GDM1 (cell line): Measurements from ENCODE around the gene CCR9.

Experiments used
- DNase-seq: peaks from one replicate; lab custom pipeline; 2025; lab: John Stamatoyannopoulos, UW

The CCR9 gene

DNA sequence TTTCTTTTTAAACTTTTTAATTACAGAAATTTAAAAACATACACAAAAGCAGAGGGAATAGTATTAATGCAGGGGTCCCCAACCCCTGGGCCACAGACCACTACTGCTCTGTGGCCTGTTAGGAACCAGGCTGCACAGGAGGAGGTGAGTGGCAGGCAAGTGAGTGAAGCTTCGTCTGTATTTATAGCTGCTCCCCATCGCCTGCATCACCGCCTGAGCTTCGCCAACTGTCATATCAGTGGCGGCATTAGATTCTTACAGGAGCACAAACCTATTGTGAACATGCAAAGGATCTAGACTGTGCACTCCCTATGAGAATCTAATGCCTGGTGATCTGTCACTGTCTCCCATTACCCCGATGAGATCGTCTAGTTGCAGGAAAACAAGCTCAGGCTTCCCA is 22.4 kb downstream of the CCR9 start:
- no peak for DNase-seq

GRCh38 chr3:45909542-45909941 is 23.2 kb downstream of the CCR9 start:
- no peak for DNase-seq

DNA sequence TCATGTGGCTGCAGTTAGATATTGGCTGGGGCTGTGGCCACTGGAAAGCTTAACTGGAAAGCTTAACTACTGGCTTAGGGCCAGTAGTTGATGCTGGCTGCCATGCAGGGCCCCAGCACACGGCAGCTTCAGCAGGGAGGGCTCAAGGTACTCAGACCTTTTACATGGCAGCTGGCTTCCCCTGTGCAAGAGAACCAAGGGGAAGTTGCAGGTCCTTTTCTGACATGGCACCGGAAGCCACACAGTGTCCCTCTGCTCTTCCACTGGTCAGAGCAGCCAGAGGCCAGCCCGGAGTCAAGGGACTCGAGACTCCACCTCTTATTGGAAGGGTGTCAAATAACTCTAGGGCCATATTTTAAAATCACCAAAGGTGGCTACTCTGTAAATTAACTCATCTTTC is 24.5 kb downstream of the CCR9 start:
- DNase-seq: no peak

DNA sequence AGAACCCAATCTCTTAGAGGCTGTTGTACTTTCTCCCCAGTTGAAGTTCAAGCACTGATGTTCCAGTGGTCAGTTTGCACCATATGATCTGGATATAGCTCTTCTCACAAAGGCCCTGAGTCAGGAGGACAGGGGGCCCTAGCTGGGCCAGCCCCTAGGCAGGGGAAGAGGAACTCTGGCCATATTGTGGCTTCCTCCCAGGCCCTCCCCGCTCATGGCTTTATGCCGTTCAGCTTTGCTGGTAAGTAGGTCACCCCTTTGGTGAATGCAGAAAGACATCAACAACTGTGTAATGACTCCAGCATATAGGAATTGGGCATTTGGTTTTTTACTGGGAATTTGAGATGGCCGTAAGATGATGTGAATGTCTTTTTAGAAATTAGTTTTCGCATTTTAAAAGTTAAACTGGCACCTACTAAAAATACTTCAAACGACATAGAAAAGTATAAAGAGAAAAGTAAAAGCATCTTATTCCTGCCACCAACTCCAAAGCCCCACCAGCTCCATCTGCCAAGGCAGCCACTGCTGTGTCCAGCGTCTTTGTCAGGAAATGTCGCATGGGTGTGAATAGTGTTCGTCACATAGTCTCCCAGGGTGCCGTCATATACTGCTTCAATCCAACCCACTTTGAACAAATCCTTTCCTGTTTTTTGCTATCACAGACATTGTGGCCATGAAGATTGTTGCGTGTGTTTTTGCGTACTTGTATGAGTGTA is 25.3 kb downstream of the CCR9 start:
- DNase-seq: no peak

DNA sequence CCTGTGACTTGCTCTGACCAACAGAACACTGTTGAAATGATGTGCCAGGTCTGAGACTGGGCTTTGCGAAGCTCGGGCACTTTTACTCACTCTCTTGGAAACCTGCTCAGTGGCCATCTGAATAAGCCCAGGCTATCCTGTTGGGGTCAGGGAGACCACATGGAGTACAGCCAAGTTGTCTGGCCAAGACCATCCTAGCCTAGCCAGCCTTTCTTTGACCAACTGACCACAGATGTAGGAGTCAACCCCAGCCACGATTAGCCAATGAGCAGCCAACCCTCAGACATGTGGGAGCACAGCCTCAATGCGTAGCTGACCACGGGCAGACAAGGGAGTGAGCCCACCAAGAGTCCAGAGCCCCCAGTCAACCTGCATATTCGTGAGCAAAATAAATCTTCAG is 26.1 kb downstream of the CCR9 start:
- DNase-seq: no peak

DNA sequence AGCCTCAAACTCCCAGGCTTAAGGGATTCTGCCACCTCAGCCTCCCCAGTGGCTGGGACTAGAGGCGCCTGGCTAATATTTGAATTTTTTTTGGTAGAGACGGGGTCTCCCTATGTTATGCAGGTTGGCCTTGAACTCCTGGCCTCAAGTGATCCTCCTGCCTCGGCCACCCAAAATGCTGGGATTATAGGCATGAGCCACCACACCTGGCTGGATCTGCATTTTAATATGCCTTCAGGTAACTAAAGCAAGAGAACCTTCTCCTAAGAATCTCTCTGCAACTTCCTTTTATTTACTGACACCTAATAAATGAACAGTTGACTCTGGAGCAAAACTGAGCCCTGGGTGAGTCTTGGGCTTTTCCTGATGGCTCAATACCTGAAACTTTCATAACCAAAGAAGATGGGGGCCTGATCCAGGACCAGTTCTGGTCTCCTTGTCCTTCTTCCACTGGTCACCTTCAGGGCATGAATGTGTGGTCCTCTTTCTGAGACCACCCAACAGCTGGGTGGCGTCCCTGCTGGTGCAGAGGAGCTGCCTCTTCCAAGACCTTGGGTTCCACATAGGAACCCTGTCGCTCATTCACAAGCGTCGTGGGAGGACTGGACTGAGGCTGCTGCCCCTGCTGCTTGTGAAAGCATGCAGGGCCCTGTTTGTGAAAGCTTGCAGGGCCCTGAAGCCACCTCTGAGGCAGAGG is 28.2 kb downstream of the CCR9 start:
- no peak for DNase-seq

DNA sequence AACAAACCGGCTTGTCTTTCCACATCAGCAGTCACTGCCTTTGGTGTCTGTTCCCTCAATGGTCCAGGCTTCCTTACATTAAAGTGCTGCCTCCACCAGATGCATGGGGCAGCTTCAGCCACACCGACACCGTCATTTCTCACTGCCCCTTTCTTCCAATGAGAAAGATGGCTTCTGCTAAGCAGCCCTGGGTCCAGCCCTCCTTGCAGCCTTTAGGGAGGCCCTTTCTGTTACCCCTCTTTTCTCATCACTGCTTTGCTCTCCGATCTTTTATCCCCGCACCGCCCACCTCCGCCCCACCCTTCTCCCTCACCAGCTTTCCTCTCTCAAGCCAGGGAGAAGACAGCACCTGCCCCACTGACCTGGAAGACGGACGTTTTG is 28.7 kb downstream of the CCR9 start:
- no peak for DNase-seq

DNA sequence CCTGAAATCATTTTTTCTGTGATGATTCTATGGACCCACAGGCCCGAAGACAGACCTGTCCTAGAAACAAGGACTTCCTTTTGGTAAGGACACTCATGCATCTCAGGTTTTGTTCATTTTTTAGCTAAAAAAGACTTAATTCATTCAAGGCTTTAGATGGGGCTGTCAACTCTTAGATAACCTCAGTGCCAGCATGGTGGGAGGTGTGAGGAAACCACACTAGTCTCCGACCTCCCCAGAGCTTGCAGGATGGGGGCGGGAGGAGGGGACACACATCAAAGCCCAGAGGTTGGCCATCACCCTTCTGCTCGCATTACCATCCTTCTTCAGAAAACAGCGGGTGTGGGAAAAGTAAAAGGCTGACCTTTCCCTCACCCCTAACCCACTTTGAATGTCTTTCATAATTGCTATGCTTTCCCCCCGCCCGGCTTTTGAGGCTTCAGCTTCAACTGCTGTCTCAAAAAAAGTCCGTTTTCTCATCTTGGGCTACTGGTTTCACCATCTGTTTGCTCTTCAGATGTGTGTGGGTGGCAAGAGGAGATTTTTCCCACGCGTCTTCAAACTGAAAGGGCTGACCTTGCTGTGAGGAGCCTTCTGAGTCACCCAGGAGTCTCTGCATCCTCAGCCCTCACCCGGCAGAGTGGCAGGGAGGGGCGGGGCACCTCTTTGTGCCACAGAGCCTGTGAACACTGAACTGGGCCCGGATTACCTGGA is 29.3 kb downstream of the CCR9 start:
- no peak for DNase-seq

- DNase-seq: no peak
Observed at GRCh38 chr3:45917146-45917898, 31.0 kb downstream of the CCR9 start.

GRCh38 chr3:45921158-45922038 is 35.1 kb downstream of the CCR9 start:
- no peak for DNase-seq

- no peak for DNase-seq
Observed at GRCh38 chr3:45922039-45922326, 35.6 kb downstream of the CCR9 start.

DNA sequence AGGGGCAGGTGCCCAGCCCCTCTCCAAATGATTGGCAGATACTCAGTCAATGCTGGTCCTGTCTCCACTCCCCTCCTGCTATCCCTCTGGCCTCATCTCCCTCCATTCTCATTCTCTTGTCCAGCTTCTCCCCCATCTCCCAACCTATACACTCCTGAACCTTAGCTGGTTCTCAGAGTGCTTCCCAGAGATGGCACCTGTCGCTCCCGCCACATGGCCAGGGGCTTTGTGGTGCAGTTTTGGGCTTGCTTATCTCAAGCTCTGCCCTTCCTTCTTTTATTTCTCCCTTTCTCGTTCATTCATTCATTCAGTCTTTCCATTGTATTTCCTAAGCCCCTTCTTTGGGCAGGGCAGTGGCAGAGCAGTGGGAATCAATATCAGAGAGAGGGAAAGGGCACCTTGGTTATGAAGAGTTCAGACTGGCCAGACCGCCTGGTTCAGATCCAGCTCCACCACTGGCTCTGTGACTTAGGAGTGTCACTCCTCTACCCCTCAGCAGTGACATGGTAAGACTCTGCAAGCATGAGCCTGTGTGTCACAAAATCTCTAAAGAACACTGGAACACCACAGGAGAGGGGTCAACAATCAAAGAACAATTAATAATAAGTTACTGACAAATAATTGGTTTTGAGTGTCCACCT is 36.7 kb downstream of the CCR9 start:
- no peak for DNase-seq

- DNase-seq: no peak
Observed at GRCh38 chr3:45923755-45924154, 37.4 kb downstream of the CCR9 start.

- no peak for DNase-seq
Observed at GRCh38 chr3:45927881-45928280, 41.5 kb downstream of the CCR9 start.

DNA sequence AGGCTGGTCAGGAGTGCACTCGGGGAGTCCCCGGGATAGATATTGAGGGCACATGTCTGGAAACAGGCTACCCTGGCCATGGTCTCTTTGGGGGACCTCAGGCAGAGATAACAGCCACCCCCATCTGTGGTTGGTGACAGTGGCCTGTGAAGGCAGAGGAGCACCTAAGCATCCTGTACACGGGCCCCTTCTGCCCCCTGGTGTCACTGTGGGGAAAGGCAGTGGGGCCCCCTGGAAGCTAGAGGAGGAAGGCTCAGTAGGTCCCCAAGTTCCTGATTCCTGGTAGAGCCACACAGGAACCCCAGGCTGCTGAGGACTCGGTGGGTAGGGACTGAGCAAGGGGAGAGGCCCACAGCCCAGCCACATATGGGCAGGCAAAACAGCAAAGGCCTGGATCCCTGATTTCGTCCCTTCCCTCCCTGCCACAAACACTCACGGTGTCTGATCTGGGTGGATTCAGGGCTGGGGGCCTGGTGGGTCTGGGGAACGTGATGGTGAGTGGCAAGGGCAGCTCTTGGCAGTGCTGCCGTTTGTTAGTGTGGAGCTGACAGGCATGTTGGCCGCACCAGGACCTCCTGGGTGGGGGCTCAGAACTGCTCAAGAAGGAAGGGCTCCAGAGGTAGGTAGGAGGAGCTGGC is 42.8 kb downstream of the CCR9 start:
- DNase-seq: peak; percentile 30

DNA sequence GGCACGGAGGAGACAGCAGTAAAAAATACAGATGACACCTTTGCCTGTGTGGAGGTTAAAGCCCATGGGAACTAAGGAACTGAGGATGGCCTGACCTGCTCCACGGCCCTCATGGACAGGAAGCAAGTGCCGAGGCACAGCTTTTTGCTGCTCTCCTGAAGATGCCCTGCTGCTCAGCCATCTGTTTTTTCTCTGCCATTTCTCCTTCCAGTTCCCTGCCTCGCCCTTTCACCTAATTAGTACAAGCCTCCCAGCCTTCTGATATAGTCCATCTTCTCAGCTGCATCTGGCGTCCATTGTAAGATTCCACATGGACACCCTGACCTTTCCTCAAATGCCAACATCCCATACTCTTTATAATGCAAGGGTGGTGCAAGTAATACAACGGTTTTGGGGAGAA is 45.2 kb downstream of the CCR9 start:
- no peak for DNase-seq

- DNase-seq: no peak
Observed at GRCh38 chr3:45932112-45932511, 45.8 kb downstream of the CCR9 start.

GRCh38 chr3:45933591-45933990 is 47.2 kb downstream of the CCR9 start:
- no peak for DNase-seq

GRCh38 chr3:45936261-45936660 is 49.9 kb downstream of the CCR9 start:
- DNase-seq: no peak

- no peak for DNase-seq
Observed at GRCh38 chr3:45937206-45938042, 51.1 kb downstream of the CCR9 start.
